GM12892 (cell line): Measurements from ENCODE around the gene STMN3.
"Not testable (repeated sequence)": the region's sequence is repeated elsewhere in the genome, so short reads cannot be mapped to it uniquely, and the experiment has no call there.

Experiments
- DNase-seq: peaks from one replicate; pipeline ENCODE4 v3.0.0; 2011; ENCODE audit not compliant: insufficient read length
- FAIRE-seq: peaks from 2 replicates; lab custom pipeline; 2011; peaks lifted over from hg19 to GRCh38; lab: Jason Lieb, UNC
- POLR2A ChIP-seq: IDR thresholded peaks from 2 replicates; pipeline ENCODE4 v1.6.1; 2011; ENCODE audit warnings: low read depth, low read length, control low read depth
- POLR2AphosphoS5 ChIP-seq: IDR thresholded peaks from 2 replicates; pipeline ENCODE4 v1.6.1; 2011; ENCODE audit warnings: low read depth, low read length, control low read depth
- TAF1 ChIP-seq: IDR thresholded peaks from 2 replicates; pipeline ENCODE4 v1.6.1; 2011; ENCODE audit warnings: low read depth, mild to moderate bottlenecking, control low read depth, low read length, borderline replicate concordance

Gene STMN3

GRCh38 chr20:63610581-63611435, 42.4 kb downstream of the STMN3 start:
- TF ChIP-seq POLR2AphosphoS5 (no peak), TAF1 (no peak), POLR2A (no peak)
- DNase-seq (no peak), FAIRE-seq (no peak)

- TF ChIP-seq TAF1 (no peak), POLR2A (no peak), POLR2AphosphoS5 (no peak)
- no peak for FAIRE-seq
- no peak for DNase-seq
These were observed 46.5 kb downstream of the STMN3 start for GRCh38 chr20:63606686-63607085.

DNA sequence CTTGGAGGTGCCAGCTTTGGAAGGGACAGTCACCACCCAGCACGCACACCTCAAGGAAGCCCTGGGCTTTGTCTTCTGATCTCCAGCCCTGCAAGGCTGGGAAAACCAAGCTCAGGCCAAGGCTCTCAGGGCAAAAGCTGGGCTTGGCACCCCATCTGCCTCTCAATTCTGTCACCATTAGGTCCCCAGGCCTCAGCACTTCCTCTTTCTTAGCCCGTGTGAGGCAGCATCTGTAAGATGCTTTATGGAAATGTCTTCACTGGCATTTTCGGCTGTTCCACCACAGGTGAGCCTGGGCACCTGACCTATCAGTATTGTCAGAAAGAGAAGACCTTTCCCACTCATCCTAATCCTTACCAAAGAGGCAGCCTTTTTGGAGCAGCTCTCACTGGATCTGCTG, 50.9 kb downstream of the STMN3 start:
- DNase-seq (no peak), FAIRE-seq (no peak)
- TF ChIP-seq POLR2AphosphoS5, result no peak
- no peak for TF ChIP-seq POLR2A
- TF ChIP-seq TAF1, result no peak

- not testable (repeated sequence) for FAIRE-seq, DNase-seq
These were observed 51.5 kb downstream of the STMN3 start for GRCh38 chr20:63601679-63602078.

DNA sequence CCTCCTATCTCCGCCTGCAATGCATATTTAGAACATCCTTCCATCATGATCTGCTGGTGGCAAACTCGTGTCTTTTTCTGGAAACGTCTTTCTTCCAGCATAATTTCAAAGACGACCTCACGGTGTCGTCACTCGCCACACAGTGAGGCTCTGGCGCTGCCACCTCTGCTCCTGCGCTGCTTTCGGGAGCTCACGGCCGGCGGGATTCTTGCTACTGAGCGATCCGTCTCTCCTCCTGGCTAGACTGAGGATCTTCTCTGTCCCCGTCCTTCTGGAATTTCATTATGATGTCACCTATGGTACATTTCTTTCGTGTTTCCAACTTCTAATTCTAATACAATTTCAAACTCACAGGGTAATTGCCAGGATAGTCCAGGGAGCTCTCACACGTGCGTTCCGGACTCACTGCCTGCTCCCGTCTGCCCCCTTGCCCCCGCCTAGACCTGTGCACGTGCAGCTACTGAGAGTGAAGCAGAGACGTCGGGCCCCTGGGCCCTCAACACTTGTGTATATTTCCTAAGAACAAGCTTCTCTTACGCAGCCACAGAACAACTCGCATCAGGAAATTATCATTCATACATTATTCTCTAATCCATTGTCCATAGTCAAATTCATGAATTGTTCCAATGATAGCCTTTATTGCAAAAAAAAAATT, 53.7 kb downstream of the STMN3 start:
- DNase-seq (no peak), FAIRE-seq (no peak)
- TF ChIP-seq POLR2AphosphoS5, result no peak
- no peak for TF ChIP-seq TAF1
- TF ChIP-seq POLR2A, result no peak

- TF ChIP-seq POLR2A (no peak), TAF1 (no peak), POLR2AphosphoS5 (0 out of 2 replicates have a peak, but pooled peaks have one; percentile 21)
- FAIRE-seq, result no peak
- no peak for DNase-seq
These were observed 54.5 kb downstream of the STMN3 start for GRCh38 chr20:63598479-63599395.

GRCh38 chr20:63597651-63598478, 55.4 kb downstream of the STMN3 start:
- no peak for DNase-seq
- TF ChIP-seq POLR2A (no peak), TAF1 (no peak), POLR2AphosphoS5 (no peak)

GRCh38 chr20:63596423-63596822, 56.8 kb downstream of the STMN3 start:
- DNase-seq, result no peak
- no peak for FAIRE-seq
- TF ChIP-seq POLR2A (no peak), POLR2AphosphoS5 (no peak), TAF1 (no peak)

More at GRCh38 chr20:63597651-63598478, 55.4 kb downstream of the STMN3 start:
- no peak for FAIRE-seq

DNA sequence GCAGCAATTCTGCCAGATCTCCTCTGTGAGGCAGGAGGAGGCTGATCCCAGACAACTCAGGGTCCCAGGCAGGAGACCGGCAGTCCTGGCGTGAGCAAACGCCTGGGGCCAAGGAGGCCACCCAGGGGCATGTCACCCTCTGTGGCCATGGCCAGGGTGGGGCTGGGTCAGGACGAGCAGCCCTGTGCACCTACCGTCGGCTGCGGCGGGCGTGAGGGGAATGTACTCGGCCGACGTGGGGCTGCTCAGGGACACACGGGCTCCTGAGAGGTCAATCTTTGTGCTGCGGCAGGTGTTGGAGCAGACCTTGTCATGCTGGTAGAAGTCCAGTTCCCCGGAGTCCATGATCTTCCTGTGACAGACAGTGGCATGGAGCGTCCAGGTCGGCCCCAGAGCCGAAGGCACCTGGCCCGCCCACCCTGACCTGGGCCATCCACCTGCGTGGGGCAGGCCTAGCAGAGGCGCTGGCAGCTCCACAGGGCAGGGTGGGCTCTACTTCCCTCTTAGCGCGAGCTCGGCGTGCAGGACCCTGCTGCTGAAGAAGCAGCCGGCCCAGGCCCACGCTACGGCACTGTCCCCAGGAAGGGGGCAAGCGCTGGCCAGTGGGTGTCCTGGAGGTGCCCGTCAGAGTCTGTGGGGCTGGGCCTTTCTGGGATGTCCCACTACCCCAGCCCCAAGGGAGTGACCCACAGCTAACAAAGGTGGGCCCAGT, 57.7 kb downstream of the STMN3 start:
- FAIRE-seq (no peak), DNase-seq (no peak)
- no peak for TF ChIP-seq POLR2AphosphoS5
- no peak for TF ChIP-seq TAF1
- TF ChIP-seq POLR2A, result no peak

- TF ChIP-seq TAF1, result no peak
- no peak for DNase-seq
- no peak for FAIRE-seq
These were observed 59.1 kb downstream of the STMN3 start for GRCh38 chr20:63594043-63594561.

DNA sequence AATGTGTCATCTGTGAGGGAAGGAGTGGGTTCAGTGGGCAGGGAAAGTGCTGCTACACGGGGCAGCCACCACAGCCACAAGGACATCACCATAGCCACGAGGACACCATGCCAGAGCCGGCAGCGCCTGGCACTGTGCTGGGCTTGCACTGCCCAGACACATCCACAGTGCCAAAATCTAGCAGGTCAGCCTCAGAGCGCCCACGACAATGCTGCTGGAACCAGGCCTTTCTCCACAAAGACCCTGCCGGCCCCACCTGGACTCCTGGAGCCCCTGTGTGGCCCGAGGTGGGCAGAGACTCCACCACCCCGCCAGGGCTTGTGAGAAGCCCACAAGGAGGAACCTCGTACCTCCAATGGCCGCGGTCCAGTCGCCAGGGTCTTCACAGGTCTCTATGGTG, 60.6 kb downstream of the STMN3 start:
- DNase-seq, result no peak
- no peak for FAIRE-seq
- no peak for TF ChIP-seq POLR2AphosphoS5
- TF ChIP-seq TAF1, result no peak
- TF ChIP-seq POLR2A, result no peak
